ENCODE measurements around the gene TACR1. TPM values are rescaled to one million over a fixed set of nuclear protein-coding genes. Genes with fewer than 3 reads are reported as not detected.

The TACR1 gene
- polyA plus RNA-seq, 1 donor from 2014 or later = 0.78 TPM

DNA sequence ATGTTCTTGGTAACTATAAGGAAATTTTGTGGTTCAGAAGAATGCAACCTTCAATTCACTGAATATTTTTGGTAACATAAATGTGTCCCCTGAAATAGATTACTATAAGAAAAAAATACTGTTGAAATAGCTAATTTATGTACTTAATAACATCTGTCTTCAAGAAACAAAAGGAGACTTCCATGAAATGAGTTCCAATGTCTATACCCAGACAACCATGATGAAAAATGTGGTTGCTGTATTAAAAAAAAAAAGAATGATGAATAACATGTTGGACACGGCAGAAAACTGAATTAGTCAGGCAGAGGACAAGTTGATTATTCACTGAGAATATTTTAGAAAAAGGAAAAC is 98.5 kb downstream of the TACR1 start:
- Histone ChIP-seq H3K79me2 (replicated peaks; ENCODE audit: insufficient read depth, low read length) (no peaks in the 10 kb centered on the region), H2AFZ (ENCODE audit: low read depth, low read length) (no peak overlapping the region), H3K9me2 (ENCODE audit: insufficient read depth, low read length) (no peaks in the 10 kb centered on the region), H3K36me3 (ENCODE audit: insufficient read depth, low read length) (no peaks in the 10 kb centered on the region), H3K4me3 (ENCODE audit: low read length) (no peak overlapping the region), H4K20me1 (ENCODE audit: insufficient read depth) (no peaks in the 10 kb centered on the region), H3K27me3 (ENCODE audit: insufficient read depth, low read depth, low read length) (no peaks in the 10 kb centered on the region), H3K9ac (ENCODE audit: low read length) (no peak overlapping the region), H3K4me2 (ENCODE audit: low read length) (no peak overlapping the region), H3K27ac (ENCODE audit: low read length) (no peak overlapping the region), H3F3A (ENCODE audit: insufficient read depth, low read length, poor library complexity, severe bottlenecking) (no peaks in the 10 kb centered on the region), H3K9me3 (ENCODE audit: low read length) (no peaks in the 10 kb centered on the region)
- TF ChIP-seq EP300 (conservative IDR thresholded peaks at IDR 0.05; ENCODE audit: poor library complexity, severe bottlenecking) = no peak
- TF ChIP-seq TAF1 (IDR thresholded peaks at IDR 0.05; ENCODE audit: low read depth) = no peak
- TF ChIP-seq, protein P1, sequence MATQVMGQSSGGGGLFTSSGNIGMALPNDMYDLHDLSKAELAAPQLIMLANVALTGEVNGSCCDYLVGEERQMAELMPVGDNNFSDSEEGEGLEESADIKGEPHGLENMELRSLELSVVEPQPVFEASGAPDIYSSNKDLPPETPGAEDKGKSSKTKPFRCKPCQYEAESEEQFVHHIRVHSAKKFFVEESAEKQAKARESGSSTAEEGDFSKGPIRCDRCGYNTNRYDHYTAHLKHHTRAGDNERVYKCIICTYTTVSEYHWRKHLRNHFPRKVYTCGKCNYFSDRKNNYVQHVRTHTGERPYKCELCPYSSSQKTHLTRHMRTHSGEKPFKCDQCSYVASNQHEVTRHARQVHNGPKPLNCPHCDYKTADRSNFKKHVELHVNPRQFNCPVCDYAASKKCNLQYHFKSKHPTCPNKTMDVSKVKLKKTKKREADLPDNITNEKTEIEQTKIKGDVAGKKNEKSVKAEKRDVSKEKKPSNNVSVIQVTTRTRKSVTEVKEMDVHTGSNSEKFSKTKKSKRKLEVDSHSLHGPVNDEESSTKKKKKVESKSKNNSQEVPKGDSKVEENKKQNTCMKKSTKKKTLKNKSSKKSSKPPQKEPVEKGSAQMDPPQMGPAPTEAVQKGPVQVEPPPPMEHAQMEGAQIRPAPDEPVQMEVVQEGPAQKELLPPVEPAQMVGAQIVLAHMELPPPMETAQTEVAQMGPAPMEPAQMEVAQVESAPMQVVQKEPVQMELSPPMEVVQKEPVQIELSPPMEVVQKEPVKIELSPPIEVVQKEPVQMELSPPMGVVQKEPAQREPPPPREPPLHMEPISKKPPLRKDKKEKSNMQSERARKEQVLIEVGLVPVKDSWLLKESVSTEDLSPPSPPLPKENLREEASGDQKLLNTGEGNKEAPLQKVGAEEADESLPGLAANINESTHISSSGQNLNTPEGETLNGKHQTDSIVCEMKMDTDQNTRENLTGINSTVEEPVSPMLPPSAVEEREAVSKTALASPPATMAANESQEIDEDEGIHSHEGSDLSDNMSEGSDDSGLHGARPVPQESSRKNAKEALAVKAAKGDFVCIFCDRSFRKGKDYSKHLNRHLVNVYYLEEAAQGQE (IDR thresholded peaks at IDR 0.05; ENCODE audit: borderline replicate concordance) = no peak
- TF ChIP-seq MXI1 (conservative IDR thresholded peaks at IDR 0.05; ENCODE audit: poor library complexity, severe bottlenecking) = no peak
- TF ChIP-seq, protein P2, sequence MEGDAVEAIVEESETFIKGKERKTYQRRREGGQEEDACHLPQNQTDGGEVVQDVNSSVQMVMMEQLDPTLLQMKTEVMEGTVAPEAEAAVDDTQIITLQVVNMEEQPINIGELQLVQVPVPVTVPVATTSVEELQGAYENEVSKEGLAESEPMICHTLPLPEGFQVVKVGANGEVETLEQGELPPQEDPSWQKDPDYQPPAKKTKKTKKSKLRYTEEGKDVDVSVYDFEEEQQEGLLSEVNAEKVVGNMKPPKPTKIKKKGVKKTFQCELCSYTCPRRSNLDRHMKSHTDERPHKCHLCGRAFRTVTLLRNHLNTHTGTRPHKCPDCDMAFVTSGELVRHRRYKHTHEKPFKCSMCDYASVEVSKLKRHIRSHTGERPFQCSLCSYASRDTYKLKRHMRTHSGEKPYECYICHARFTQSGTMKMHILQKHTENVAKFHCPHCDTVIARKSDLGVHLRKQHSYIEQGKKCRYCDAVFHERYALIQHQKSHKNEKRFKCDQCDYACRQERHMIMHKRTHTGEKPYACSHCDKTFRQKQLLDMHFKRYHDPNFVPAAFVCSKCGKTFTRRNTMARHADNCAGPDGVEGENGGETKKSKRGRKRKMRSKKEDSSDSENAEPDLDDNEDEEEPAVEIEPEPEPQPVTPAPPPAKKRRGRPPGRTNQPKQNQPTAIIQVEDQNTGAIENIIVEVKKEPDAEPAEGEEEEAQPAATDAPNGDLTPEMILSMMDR (IDR thresholded peaks at IDR 0.05; ENCODE audit: poor library complexity, severe bottlenecking) = no peak
- no peak for TF ChIP-seq EZH2 (IDR thresholded peaks at IDR 0.05; ENCODE audit: borderline replicate concordance, insufficient read depth, low read length, poor library complexity, severe bottlenecking)
- no peak for TF ChIP-seq RAD21 (conservative IDR thresholded peaks at IDR 0.05)

DNA sequence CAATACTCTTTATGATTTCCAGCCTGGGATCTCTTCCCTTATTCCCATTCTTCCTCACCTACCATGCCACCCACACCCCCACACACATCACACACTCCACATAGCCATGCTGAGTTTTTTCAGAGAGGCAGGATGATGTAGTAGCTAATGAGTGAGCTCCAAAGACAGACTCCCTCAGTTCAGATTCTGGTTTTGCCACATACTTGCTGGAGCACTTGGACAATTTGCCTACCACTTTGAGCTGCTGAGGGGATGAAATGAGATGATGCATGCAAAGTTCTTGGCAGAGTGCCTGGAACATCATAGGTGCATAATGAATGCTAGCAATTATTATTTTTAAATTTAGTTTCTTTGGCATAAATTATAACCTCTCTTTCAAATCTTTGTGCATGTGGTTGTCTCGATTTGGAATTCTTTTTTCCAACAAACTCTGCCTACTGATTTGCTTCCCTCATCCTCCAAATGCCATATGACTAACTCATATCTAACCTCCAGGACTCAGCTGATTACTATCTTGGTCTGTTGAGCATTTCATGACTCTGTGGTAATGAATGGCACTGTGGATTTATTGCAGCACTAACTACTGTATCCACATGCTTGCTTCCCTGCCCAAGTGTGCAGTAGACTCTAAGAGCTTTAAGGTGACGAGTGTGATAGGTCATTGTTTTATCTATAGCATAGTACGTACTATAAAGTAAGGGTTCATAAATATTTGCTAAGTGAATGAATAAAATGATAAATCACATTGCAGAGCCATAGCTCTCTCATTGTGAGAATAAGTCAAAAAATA is 99.1 kb downstream of the TACR1 start:
- Histone ChIP-seq H3K4me2 (ENCODE audit: low read length) (no peak overlapping the region), H3K27ac (ENCODE audit: low read length) (no peak overlapping the region), H4K20me1 (ENCODE audit: insufficient read depth) (no peaks in the 10 kb centered on the region), H3K9ac (ENCODE audit: low read length) (no peak overlapping the region), H3F3A (ENCODE audit: insufficient read depth, low read length, poor library complexity, severe bottlenecking) (no peaks in the 10 kb centered on the region), H3K9me2 (ENCODE audit: insufficient read depth, low read length) (no peaks in the 10 kb centered on the region), H3K9me3 (ENCODE audit: low read length) (no peaks in the 10 kb centered on the region), H3K36me3 (ENCODE audit: insufficient read depth, low read length) (no peaks in the 10 kb centered on the region), H3K79me2 (replicated peaks; ENCODE audit: insufficient read depth, low read length) (no peaks in the 10 kb centered on the region), H2AFZ (ENCODE audit: low read depth, low read length) (no peak overlapping the region), H3K27me3 (ENCODE audit: insufficient read depth, low read depth, low read length) (no peaks in the 10 kb centered on the region), H3K4me3 (ENCODE audit: low read length) (no peak overlapping the region)
- TF ChIP-seq POLR2AphosphoS5 (IDR thresholded peaks at IDR 0.05) (no peak), MXI1 (conservative IDR thresholded peaks at IDR 0.05; ENCODE audit: poor library complexity, severe bottlenecking) (no peak), TAF1 (IDR thresholded peaks at IDR 0.05; ENCODE audit: low read depth) (no peak), RAD21 (conservative IDR thresholded peaks at IDR 0.05) (no peak), SMC3 (conservative IDR thresholded peaks at IDR 0.05; ENCODE audit: poor library complexity) (no peak), EP300 (conservative IDR thresholded peaks at IDR 0.05; ENCODE audit: poor library complexity, severe bottlenecking) (no peak), EZH2 (IDR thresholded peaks at IDR 0.05; ENCODE audit: borderline replicate concordance, insufficient read depth, low read length, poor library complexity, severe bottlenecking) (no peak)
- TF ChIP-seq, protein P1 (IDR thresholded peaks at IDR 0.05; ENCODE audit: borderline replicate concordance) = no peak
- TF ChIP-seq, protein P2 (IDR thresholded peaks at IDR 0.05; ENCODE audit: poor library complexity, severe bottlenecking) = no peak
